Measurements from ENCODE around the gene VCL. TPM values are rescaled to one million over a fixed set of nuclear protein-coding genes. Genes with fewer than 3 reads are reported as not detected.

VCL gene
- total RNA-seq, 4 donors from 2014 or later: 64.1 to 113 (median 73.4) TPM

DNA sequence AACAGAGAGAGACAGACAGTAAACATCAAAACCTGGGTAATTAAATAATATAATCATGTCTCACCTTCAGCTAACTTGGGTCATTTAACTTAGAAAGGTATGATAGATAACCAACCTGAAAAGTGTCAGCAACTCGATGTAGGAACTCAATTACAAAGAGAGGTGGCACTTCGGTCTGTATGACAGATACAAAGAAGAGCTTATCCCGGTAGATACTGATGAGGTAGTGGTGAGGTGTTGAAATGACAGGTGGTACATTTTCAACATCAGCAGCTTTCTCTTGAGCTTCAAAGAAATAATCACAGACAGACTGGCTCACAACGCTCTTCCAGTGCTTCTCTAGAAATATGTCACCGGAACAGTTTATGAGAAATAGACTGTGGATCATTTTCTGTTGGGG is 140.1 kb downstream of the VCL start:
- TF ChIP-seq CTCF (IDR thresholded peaks at IDR 0.05; ENCODE audit: low read depth): no peak

GRCh38 chr10:74139981-74140380 is 142.1 kb downstream of the VCL start:
- TF ChIP-seq CTCF (IDR thresholded peaks at IDR 0.05; ENCODE audit: low read depth): no peak

DNA sequence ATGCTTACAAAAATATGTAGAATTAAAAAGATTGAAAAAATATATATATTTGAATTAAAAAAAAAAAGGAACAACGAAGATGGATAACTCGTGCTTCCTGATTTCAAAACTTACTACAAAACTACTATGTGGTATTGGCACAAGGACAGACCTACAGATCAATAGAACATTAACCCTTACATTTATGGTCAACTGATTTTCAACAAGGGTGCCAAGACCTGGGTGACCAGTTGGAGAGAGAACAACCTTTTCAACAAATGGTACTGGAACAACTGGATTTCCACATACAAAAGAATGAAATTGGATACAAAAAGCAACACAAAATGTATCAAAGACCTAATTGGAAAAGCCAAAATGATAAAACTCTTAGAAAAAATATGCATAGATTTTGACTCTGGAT is 142.6 kb downstream of the VCL start:
- no peak for TF ChIP-seq CTCF (IDR thresholded peaks at IDR 0.05; ENCODE audit: low read depth)

DNA sequence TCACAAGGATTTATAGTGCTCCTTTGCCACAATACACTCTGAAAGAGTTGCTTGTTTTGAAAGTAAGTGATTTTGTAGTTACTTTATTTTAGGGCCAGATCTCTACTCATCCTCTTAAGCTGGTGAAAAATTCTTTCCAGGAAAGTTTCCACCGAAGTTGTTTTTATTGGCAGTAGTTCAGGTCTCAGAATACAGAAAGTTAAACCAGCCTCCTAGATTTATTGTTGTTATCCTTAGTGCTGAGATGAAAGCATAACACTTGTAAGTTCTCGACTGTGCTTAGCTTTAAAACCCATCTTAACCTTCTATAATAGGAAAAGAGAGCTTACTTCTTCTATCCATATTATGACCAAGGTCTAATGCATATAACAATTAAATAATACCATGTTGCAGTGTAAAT is 147.2 kb downstream of the VCL start:
- no peak for TF ChIP-seq CTCF (IDR thresholded peaks at IDR 0.05; ENCODE audit: low read depth)

GRCh38 chr10:74150204-74150989 is 152.5 kb downstream of the VCL start, which contains the start of gene AP3M1:
TSS of gene AP3M1 (minus strand) at chr10:74150828. CDS start at chr10:74138379, 12,449 bp downstream.
- no peak for TF ChIP-seq CTCF (IDR thresholded peaks at IDR 0.05; ENCODE audit: low read depth)

- TF ChIP-seq CTCF (IDR thresholded peaks at IDR 0.05; ENCODE audit: low read depth): no peak
Observed at GRCh38 chr10:74150990-74151878, 153.3 kb downstream of the VCL start, which contains the start of gene ADK. TSS of gene ADK (plus strand) at chr10:74151221. CDS start at chr10:74151279, 58 bp downstream.

Data from subcutaneous adipose tissue (tissue), 4 donors.